Measurements from ENCODE around the gene GPC6.

DNA sequence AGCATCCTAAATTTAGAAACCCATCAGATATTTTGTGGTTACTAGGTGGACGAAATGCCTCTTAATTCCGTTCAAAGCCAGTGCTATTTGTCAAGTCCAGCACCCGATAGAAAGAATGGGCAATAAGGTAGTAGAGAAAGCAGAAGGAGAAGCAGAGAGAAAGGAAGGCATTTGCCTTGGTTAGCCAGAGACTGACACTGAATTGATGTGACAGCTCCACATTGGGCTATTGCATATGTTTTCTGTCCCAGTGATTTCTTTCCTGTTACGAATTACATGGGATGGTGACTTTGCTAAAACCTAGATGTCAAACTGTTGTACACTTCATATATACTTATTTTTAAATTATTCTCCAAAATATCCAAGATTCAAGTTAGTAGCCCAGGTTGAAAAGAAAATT lies 710.3 kb downstream of the GPC6 start:
- TF ChIP-seq, protein P1, sequence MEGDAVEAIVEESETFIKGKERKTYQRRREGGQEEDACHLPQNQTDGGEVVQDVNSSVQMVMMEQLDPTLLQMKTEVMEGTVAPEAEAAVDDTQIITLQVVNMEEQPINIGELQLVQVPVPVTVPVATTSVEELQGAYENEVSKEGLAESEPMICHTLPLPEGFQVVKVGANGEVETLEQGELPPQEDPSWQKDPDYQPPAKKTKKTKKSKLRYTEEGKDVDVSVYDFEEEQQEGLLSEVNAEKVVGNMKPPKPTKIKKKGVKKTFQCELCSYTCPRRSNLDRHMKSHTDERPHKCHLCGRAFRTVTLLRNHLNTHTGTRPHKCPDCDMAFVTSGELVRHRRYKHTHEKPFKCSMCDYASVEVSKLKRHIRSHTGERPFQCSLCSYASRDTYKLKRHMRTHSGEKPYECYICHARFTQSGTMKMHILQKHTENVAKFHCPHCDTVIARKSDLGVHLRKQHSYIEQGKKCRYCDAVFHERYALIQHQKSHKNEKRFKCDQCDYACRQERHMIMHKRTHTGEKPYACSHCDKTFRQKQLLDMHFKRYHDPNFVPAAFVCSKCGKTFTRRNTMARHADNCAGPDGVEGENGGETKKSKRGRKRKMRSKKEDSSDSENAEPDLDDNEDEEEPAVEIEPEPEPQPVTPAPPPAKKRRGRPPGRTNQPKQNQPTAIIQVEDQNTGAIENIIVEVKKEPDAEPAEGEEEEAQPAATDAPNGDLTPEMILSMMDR (conservative IDR thresholded peaks at IDR 0.05) = no peak
- no peak for TF ChIP-seq ZFX (IDR thresholded peaks at IDR 0.05)
